Epithelial cell of proximal tubule (primary cell): ENCODE results near the gene USP34. TPM values are rescaled to one million over a fixed set of nuclear protein-coding genes. Genes with fewer than 3 reads are reported as not detected.

Experiments
- DNase-seq: peaks from one replicate; pipeline ENCODE4 v3.0.0-alpha.2; 2011; ENCODE audit warnings: low read depth
- H3K4me3 ChIP-seq: 2 replicates; pipeline ENCODE4 v1.5.1; 2011; ENCODE audit warnings: low read depth, mild to moderate bottlenecking, low read length
- CTCF ChIP-seq: conservative IDR thresholded peaks from 2 replicates; pipeline ENCODE4 v1.5.1; 2012; ENCODE audit warnings: low read depth, mild to moderate bottlenecking, low read length
- total RNA-seq: library from RNA; depleted of rRNA; stranded (reverse); fragments of >200 nt; gene quantifications from 2 replicates; pipeline ENCODE4 v1.2.3, GENCODE V29; 2015

USP34 gene
- total RNA-seq, 1 donor from 2014 or later: 54.1 TPM

- no peak for TF ChIP-seq CTCF
- peak; percentile 86 for DNase-seq
- peak overlapping the region; percentile 24 for H3K4me3 ChIP-seq
Observed at GRCh38 chr2:61443342-61444041, 27.4 kb downstream of the USP34 start.

GRCh38 chr2:61439241-61440002 lies 31.5 kb downstream of the USP34 start:
- no peak for DNase-seq
- no peak overlapping the region for H3K4me3 ChIP-seq
- TF ChIP-seq CTCF: no peak

GRCh38 chr2:61438670-61439069 lies 32.2 kb downstream of the USP34 start:
- no peak for TF ChIP-seq CTCF
- DNase-seq: no peak
- no peak overlapping the region for H3K4me3 ChIP-seq

- TF ChIP-seq CTCF: no peak
- H3K4me3 ChIP-seq: no peak overlapping the region
- DNase-seq: no peak
Observed at GRCh38 chr2:61437170-61437569, 33.7 kb downstream of the USP34 start.

- peak overlapping the region; percentile 16 for H3K4me3 ChIP-seq
- TF ChIP-seq CTCF: no peak
- DNase-seq: no peak
Observed at GRCh38 chr2:61436092-61436491, 34.8 kb downstream of the USP34 start.

GRCh38 chr2:61435291-61435690 lies 35.6 kb downstream of the USP34 start:
- DNase-seq: no peak
- no peak for TF ChIP-seq CTCF
- no peak overlapping the region for H3K4me3 ChIP-seq
